CD14-positive monocyte (primary cell): ENCODE measurements around the gene GRIK3. TPM values are rescaled to one million over a fixed set of nuclear protein-coding genes. Genes with fewer than 3 reads are reported as not detected.

Experiments used
- DNase-seq, 3 donors: peaks; one replicate each; pipeline ENCODE4 v3.0.0-alpha.2; 2011 to 2022
- H2AFZ ChIP-seq: 2 replicates; pipeline ENCODE4 v1.6.0; 2012; ENCODE audit warnings: mild to moderate bottlenecking, low read depth, low read length, inconsistent platforms; ENCODE audit not compliant: insufficient read depth, poor library complexity, severe bottlenecking
- H3K27ac ChIP-seq, 2 donors: 1 replicate in 1 of 2; 2 replicates in 1 of 2; pipeline ENCODE4 v1.5.1; 2012 to 2013; ENCODE audit warnings: low read length in 2 of 2, control low read depth in 1 of 2, inconsistent platforms in 1 of 2, low read depth in 1 of 2, mild to moderate bottlenecking in 1 of 2
- H3K27me3 ChIP-seq, 2 donors: one replicate each; pipeline versions ENCODE4 v1.6.0 to v1.6.1; 2011 to 2013; ENCODE audit warnings: low read length in 2 of 2; ENCODE audit not compliant: control insufficient read depth in 2 of 2, insufficient read depth in 2 of 2
- H3K36me3 ChIP-seq, 2 donors: replicated peaks in 1 of 2; 1 replicate in 1 of 2; 2 replicates in 1 of 2; pipeline versions ENCODE4 v1.5.1 to v1.6.1; 2012 to 2013; ENCODE audit warnings: low read length in 2 of 2, control low read depth in 1 of 2, inconsistent platforms in 1 of 2, mild to moderate bottlenecking in 1 of 2; ENCODE audit not compliant: insufficient read depth in 2 of 2, control insufficient read depth in 1 of 2
- H3K4me1 ChIP-seq, 2 donors: 1 replicate in 1 of 2; 2 replicates in 1 of 2; pipeline versions ENCODE4 v1.5.1 to v1.6.1; 2012 to 2013; ENCODE audit warnings: low read length in 2 of 2, control low read depth in 1 of 2, inconsistent platforms in 1 of 2, mild to moderate bottlenecking in 1 of 2, moderate library complexity in 1 of 2; ENCODE audit not compliant: insufficient read depth in 2 of 2, control insufficient read depth in 1 of 2
- H3K4me2 ChIP-seq: replicated peaks from 2 replicates; pipeline ENCODE3; 2012; ENCODE audit warnings: low read length, moderate library complexity, mild to moderate bottlenecking; ENCODE audit not compliant: poor library complexity, severe bottlenecking; ENCODE audit errors: extremely low read depth
- H3K4me3 ChIP-seq, 3 experiments: fragments of 200-600 bp in 1 of 3; sonication (generic) in 1 of 3; replicated peaks in 1 of 3; 1 replicate in 2 of 3; 2 replicates in 1 of 3; pipeline ENCODE4 v1.5.1; 2011 to 2013; ENCODE audit warnings: low read length in 3 of 3, mild to moderate bottlenecking in 3 of 3, control low read depth in 2 of 3, low read depth in 2 of 3, inconsistent platforms in 1 of 3, moderate library complexity in 1 of 3
- H3K79me2 ChIP-seq: 2 replicates; pipeline ENCODE4 v1.6.0; 2012; ENCODE audit warnings: mild to moderate bottlenecking, control low read depth, inconsistent platforms, low read length, moderate library complexity; ENCODE audit not compliant: insufficient read depth
- H3K9ac ChIP-seq: 2 replicates; pipeline ENCODE4 v1.6.0; 2017; ENCODE audit warnings: low read length, mild to moderate bottlenecking; ENCODE audit not compliant: insufficient read depth, poor library complexity, severe bottlenecking
- H3K9me3 ChIP-seq, 2 donors: replicated peaks in 1 of 2; 1 replicate in 1 of 2; 2 replicates in 1 of 2; pipeline versions ENCODE4 v1.5.1 to v1.6.1; 2012 to 2013; ENCODE audit warnings: low read length in 2 of 2, control low read depth in 1 of 2; ENCODE audit not compliant: control insufficient read depth in 1 of 2, insufficient read depth in 1 of 2
- H4K20me1 ChIP-seq: 2 replicates; pipeline ENCODE4 v1.6.0; 2012; ENCODE audit warnings: mild to moderate bottlenecking, low read length, control low read depth, moderate library complexity; ENCODE audit not compliant: insufficient read depth
- H3K27ac Mint-ChIP-seq, 7 donors: one replicate each; pipeline ENCODE4 v1.8.0; 2020; ENCODE audit warnings: mild to moderate bottlenecking in 7 of 7, mixed read lengths in 7 of 7, moderate library complexity in 6 of 7, inconsistent platforms in 2 of 7
- H3K27me3 Mint-ChIP-seq, 3 donors: one replicate each; pipeline ENCODE4 v1.8.0; 2021 to 2022; ENCODE audit warnings: low read depth in 3 of 3, mild to moderate bottlenecking in 3 of 3, mixed read lengths in 3 of 3, moderate library complexity in 3 of 3, inconsistent platforms in 1 of 3
- H3K36me3 Mint-ChIP-seq, 2 donors: one replicate each; pipeline ENCODE4 v1.8.0; 2020; ENCODE audit warnings: mixed read lengths in 2 of 2, inconsistent platforms in 1 of 2, mild to moderate bottlenecking in 1 of 2
- H3K4me1 Mint-ChIP-seq: one replicate; pipeline ENCODE4 v1.8.0; 2020; ENCODE audit warnings: mild to moderate bottlenecking, mixed read lengths
- H3K4me3 Mint-ChIP-seq, 2 donors: one replicate each; pipeline ENCODE4 v1.8.0; 2020; ENCODE audit warnings: mild to moderate bottlenecking in 2 of 2, mixed read lengths in 2 of 2, moderate library complexity in 1 of 2
- H3K9me3 Mint-ChIP-seq, 7 donors: one replicate each; pipeline ENCODE4 v1.8.0; 2020 to 2022; ENCODE audit warnings: mixed read lengths in 7 of 7, mild to moderate bottlenecking in 6 of 7, moderate library complexity in 6 of 7, inconsistent platforms in 2 of 7
- CTCF ChIP-seq: fragments of 200-600 bp; IDR thresholded peaks from one replicate; pipeline ENCODE4 v1.8.0; 2022; ENCODE audit warnings: antibody characterized with exemption, mild to moderate bottlenecking
- WGBS: methylation state at CpG from one replicate; pipeline ENCODE4 v1.1.5; 2013; ENCODE audit warnings: missing lambda C conversion rate; ENCODE audit not compliant: insufficient coverage; 5-methylcytosine and 5-hydroxymethylcytosine counted together
- intact Hi-C, 2 donors: fragments of 100-400 bp; cut with micrococcal nuclease; formaldehyde crosslinking; loops; one replicate each; pipeline versions ENCODE4 v1.15.0 to v1.15.1; 2023
- polyA plus RNA-seq, 3 donors: library from polyadenylated mRNA; depleted of rRNA in 1 of 3; unstranded in 2 of 3; stranded (reverse) in 1 of 3; fragments of 300-500 nt in 2 of 3; fragments of >200 nt in 1 of 3; fragmentation: Illumina TruSeq in 2 of 3; gene quantifications; 1 replicate in 2 of 3; 2 replicates in 1 of 3; pipeline ENCODE4 v1.2.3, GENCODE V29; 2012 to 2021

Gene GRIK3
- polyA plus RNA-seq, 3 donors: not detected

- no peak for TF ChIP-seq CTCF
- Histone ChIP-seq H3K4me1 (no peaks in the 10 kb centered on the region), H4K20me1 (no peaks in the 10 kb centered on the region), H3K9ac (no peak overlapping the region), H3K36me3 (no peaks in the 10 kb centered on the region), H3K4me3 (no peak overlapping the region), H3K79me2 (no peaks in the 10 kb centered on the region), H3K9me3 (peaks cover 0 to 3% of the 10 kb centered on the region in 2 donors), H3K27me3 (no peaks in the 10 kb centered on the region), H3K4me2 (no peak overlapping the region), H2AFZ (no peak overlapping the region), H3K27ac (no peak overlapping the region)
- intact Hi-C loops: no loop called here
- H3K9me3 Mint-ChIP-seq: peaks cover 0 to 5% (median 0%) of the 10 kb centered on the region in 7 donors
- no peak for DNase-seq
- H3K27me3 Mint-ChIP-seq: peaks cover 5 to 12% (median 8%) of the 10 kb centered on the region in 3 donors
- H3K36me3 Mint-ChIP-seq: no peaks in the 10 kb centered on the region
- H3K27ac Mint-ChIP-seq: no peak overlapping the region
- 46% methylated on average over 12 of the region's 13 CpGs for WGBS
- H3K4me3 Mint-ChIP-seq: no peak overlapping the region
- no peaks in the 10 kb centered on the region for H3K4me1 Mint-ChIP-seq
Measured at GRCh38 chr1:36982709-36983108, 51.6 kb downstream of the GRIK3 start.

GRCh38 chr1:36981771-36982622, 52.3 kb downstream of the GRIK3 start:
- no peak overlapping the region for H3K4me2 ChIP-seq
- no peak overlapping the region for H3K9ac ChIP-seq
- H3K4me3 ChIP-seq: no peak overlapping the region
- intact Hi-C loops: no loop called here
- H3K27ac ChIP-seq: no peak overlapping the region
- no peak for TF ChIP-seq CTCF
- H3K27ac Mint-ChIP-seq: no peak overlapping the region
- H3K36me3 Mint-ChIP-seq: no peaks in the 10 kb centered on the region
- no peaks in the 10 kb centered on the region for H3K27me3 ChIP-seq
- no peaks in the 10 kb centered on the region for H3K79me2 ChIP-seq
- no peaks in the 10 kb centered on the region for H4K20me1 ChIP-seq
- peaks cover 0 to 5% (median 0%) of the 10 kb centered on the region in 7 donors for H3K9me3 Mint-ChIP-seq
- H3K4me1 Mint-ChIP-seq: no peaks in the 10 kb centered on the region
- WGBS: 80% methylated on average over 13 of the region's 18 CpGs
- H3K36me3 ChIP-seq: no peaks in the 10 kb centered on the region
- peaks cover 0 to 3% of the 10 kb centered on the region in 2 donors for H3K9me3 ChIP-seq
- no peak overlapping the region for H2AFZ ChIP-seq
- H3K4me3 Mint-ChIP-seq: no peak overlapping the region
- no peaks in the 10 kb centered on the region for H3K4me1 ChIP-seq
- DNase-seq: no peak
- peaks cover 5 to 12% (median 8%) of the 10 kb centered on the region in 3 donors for H3K27me3 Mint-ChIP-seq
